B cell (primary cell): ENCODE results near the gene SFXN5. TPM values are rescaled to one million over a fixed set of nuclear protein-coding genes. Genes with fewer than 3 reads are reported as not detected.

ENCODE experiments used
- ATAC-seq: fragments of 200-7000 bp; cut with Tn5 transposase; one replicate; pipeline ENCODE4 v1.10.0; 2021; ENCODE audit warnings: low read depth, mild to moderate bottlenecking, moderate number of reproducible peaks, moderate library complexity
- CTCF ChIA-PET: fragments of 350-600 bp; sonication (Branson Sonifier 250); formaldehyde crosslinking; loops from one replicate; lab custom pipeline; 2021; ENCODE audit warnings: antibody characterized with exemption, inconsistent platforms; lab: Charles Lee
- POLR2A ChIA-PET: fragments of 350-600 bp; sonication (Branson Sonifier 250); formaldehyde crosslinking; loops from one replicate; lab custom pipeline; 2021; ENCODE audit warnings: antibody characterized with exemption; lab: Charles Lee
- DNase-seq: peaks from one replicate; pipeline ENCODE4 v3.0.0; 2013
- H2AFZ ChIP-seq: 2 replicates; pipeline ENCODE4 v1.6.1; 2012; ENCODE audit warnings: mild to moderate bottlenecking, low read depth, low read length; ENCODE audit not compliant: insufficient read depth, poor library complexity, severe bottlenecking
- H3K27ac ChIP-seq, 2 donors: 1 replicate in 1 of 2; 2 replicates in 1 of 2; pipeline ENCODE4 v1.5.1; 2012 to 2013; ENCODE audit warnings: low read length in 2 of 2, mild to moderate bottlenecking in 2 of 2, moderate library complexity in 1 of 2
- H3K27me3 ChIP-seq, 4 experiments: fragments of 200-600 bp in 1 of 4; sonication (generic) in 1 of 4; replicated peaks in 1 of 4; 1 replicate in 2 of 4; 2 replicates in 2 of 4; pipeline versions ENCODE4 v1.6.1 to v1.7.0; 2013 to 2016; ENCODE audit warnings: low read length in 3 of 4, mild to moderate bottlenecking in 2 of 4, mixed read lengths in 1 of 4, moderate library complexity in 1 of 4; ENCODE audit not compliant: insufficient read depth in 4 of 4, control insufficient read depth in 3 of 4; ENCODE audit errors: control extremely low read depth in 1 of 4
- H3K36me3 ChIP-seq, 2 experiments: replicated peaks in 1 of 2; 1 replicate in 1 of 2; 2 replicates in 1 of 2; pipeline versions ENCODE4 v1.6.1 to v1.7.1; 2013; ENCODE audit warnings: low read length in 1 of 2; ENCODE audit not compliant: insufficient read depth in 2 of 2, control insufficient read depth in 1 of 2; ENCODE audit errors: control extremely low read depth in 1 of 2, extremely low read depth in 1 of 2
- H3K4me1 ChIP-seq, 2 donors: fragments of 200-600 bp in 1 of 2; sonication (generic) in 1 of 2; 1 replicate in 1 of 2; 2 replicates in 1 of 2; pipeline versions ENCODE4 v1.5.1 to v1.6.1; 2013 to 2017; ENCODE audit warnings: low read length in 2 of 2; ENCODE audit not compliant: control insufficient read depth in 2 of 2, insufficient read depth in 2 of 2
- H3K4me2 ChIP-seq: replicated peaks from 2 replicates; pipeline ENCODE3; 2012; ENCODE audit warnings: mild to moderate bottlenecking, low read depth, low read length; ENCODE audit not compliant: poor library complexity, severe bottlenecking
- H3K4me3 ChIP-seq, 5 experiments: fragments of 200-600 bp in 1 of 5; sonication (generic) in 1 of 5; 1 replicate in 3 of 5; 2 replicates in 2 of 5; pipeline versions ENCODE4 v1.5.1 to v1.7.0; 2011 to 2016; ENCODE audit warnings: low read length in 4 of 5, mild to moderate bottlenecking in 4 of 5, low read depth in 2 of 5, control low read depth in 1 of 5, moderate library complexity in 1 of 5; ENCODE audit not compliant: insufficient read depth in 1 of 5; ENCODE audit errors: control extremely low read depth in 1 of 5, extremely low read depth in 1 of 5
- H3K79me2 ChIP-seq: fragments of 200-600 bp; sonication (generic); one replicate; pipeline ENCODE4 v1.6.0; 2016; ENCODE audit warnings: low read length; ENCODE audit not compliant: control insufficient read depth, insufficient read depth
- H3K9ac ChIP-seq: fragments of 200-600 bp; sonication (generic); 2 replicates; pipeline ENCODE4 v1.6.1; 2017; ENCODE audit warnings: mild to moderate bottlenecking, low read length, moderate library complexity
- H3K9me3 ChIP-seq, 3 donors: one replicate each; pipeline versions ENCODE4 v1.6.1 to v1.7.1; 2013; ENCODE audit warnings: low read length in 2 of 3; ENCODE audit not compliant: control insufficient read depth in 2 of 3, insufficient read depth in 1 of 3; ENCODE audit errors: control extremely low read depth in 1 of 3
- H4K20me1 ChIP-seq: 2 replicates; pipeline ENCODE4 v1.6.0; 2012; ENCODE audit warnings: mild to moderate bottlenecking, low read length; ENCODE audit not compliant: insufficient read depth, control insufficient read depth, poor library complexity, severe bottlenecking
- H3K27ac Mint-ChIP-seq: one replicate; pipeline ENCODE4 v1.8.0; 2021; ENCODE audit warnings: mixed read lengths
- H3K27me3 Mint-ChIP-seq: one replicate; pipeline ENCODE4 v1.8.0; 2021; ENCODE audit warnings: mixed read lengths
- H3K4me1 Mint-ChIP-seq: one replicate; pipeline ENCODE4 v1.8.0; 2021; ENCODE audit warnings: mixed read lengths
- H3K4me3 Mint-ChIP-seq: one replicate; pipeline ENCODE4 v1.8.0; 2021; ENCODE audit warnings: mixed read lengths
- H3K9me3 Mint-ChIP-seq: one replicate; pipeline ENCODE4 v1.8.0; 2022; ENCODE audit warnings: mixed read lengths; ENCODE audit not compliant: insufficient read depth
- EZH2 ChIP-seq: IDR thresholded peaks from 2 replicates; pipeline ENCODE4 v1.6.1; 2012; ENCODE audit warnings: borderline replicate concordance, low read depth, mild to moderate bottlenecking, moderate library complexity, low read length; ENCODE audit not compliant: insufficient read depth, poor library complexity, severe bottlenecking
- whole genome bisulfite sequencing: methylation state at CpG from one replicate; pipeline ENCODE4 v1.1.5; 2013; ENCODE audit warnings: missing lambda C conversion rate; ENCODE audit not compliant: insufficient coverage; 5-methylcytosine and 5-hydroxymethylcytosine counted together
- intact Hi-C: fragments of 100-400 bp; cut with micrococcal nuclease; formaldehyde crosslinking; loops from one replicate; pipeline ENCODE4 v1.10.0; 2022
- polyA plus RNA-seq: library from polyadenylated mRNA; depleted of rRNA; stranded (reverse); fragments of >200 nt; gene quantifications from 2 replicates; pipeline ENCODE4 v1.2.3, GENCODE V29; 2012
- total RNA-seq, 2 donors: library from RNA; stranded (reverse); fragments of 120-200 nt in 1 of 2; gene quantifications; 1 replicate in 1 of 2; 2 replicates in 1 of 2; pipeline versions ENCODE4 v1.2.3 to v1.2.4, GENCODE V29; 2013 to 2022
- TF ChIP-seq, protein P1 (sequence below): fragments of 200-600 bp; IDR thresholded peaks from one replicate; pipeline ENCODE4 v1.8.0; 2022; ENCODE audit warnings: antibody characterized with exemption, mild to moderate bottlenecking

SFXN5 gene
- total and polyA plus RNA-seq, 2 donors (not counting 1 experiment from before 2014, with no cell fraction given): 8.0 to 16.9 TPM

DNA sequence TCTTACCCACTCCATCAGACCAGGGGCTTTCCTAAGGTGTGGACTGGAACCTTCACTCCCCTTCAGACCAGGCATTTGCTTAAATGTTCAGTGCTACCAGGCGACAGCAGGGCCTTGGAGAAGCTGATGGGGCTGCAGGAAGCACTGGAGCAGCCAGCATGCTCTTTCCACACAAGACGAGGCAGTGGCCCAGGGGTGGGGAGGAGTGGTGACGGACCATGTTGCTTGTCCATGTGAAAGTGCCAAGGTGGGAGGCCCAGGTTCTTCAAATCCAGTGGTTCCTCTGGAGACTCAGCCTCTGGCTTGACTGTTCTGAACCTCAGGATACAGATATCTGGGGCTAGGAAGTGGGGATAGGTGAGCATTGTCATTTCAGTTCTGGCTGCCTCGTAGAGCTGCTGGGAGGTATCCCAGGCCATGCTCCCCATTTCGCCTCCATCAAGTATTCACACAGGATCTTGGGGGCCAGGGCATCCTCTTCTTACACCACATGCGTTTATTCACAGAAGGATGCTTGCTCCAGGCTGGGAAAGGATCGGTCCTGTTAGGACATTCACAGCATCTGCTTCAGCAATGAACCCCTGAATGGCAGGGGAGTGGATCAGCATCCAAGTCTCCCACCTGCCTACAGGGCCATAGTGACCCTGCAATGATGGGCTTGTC is 62.2 kb downstream of the SFXN5 start:
- Mint-ChIP-seq H3K4me1 (no peaks in the 10 kb centered on the region), H3K4me3 (no peak overlapping the region), H3K27me3 (no peaks in the 10 kb centered on the region), H3K27ac (no peak overlapping the region), H3K9me3 (no peaks in the 10 kb centered on the region)
- Histone ChIP-seq H3K9me3 (peaks cover 0 to 1% (median 0%) of the 10 kb centered on the region in 3 donors), H3K9ac (no peak overlapping the region), H3K4me2 (no peak overlapping the region), H4K20me1 (no peaks in the 10 kb centered on the region), H3K27me3 (no peaks in the 10 kb centered on the region), H3K4me3 (no peak overlapping the region), H3K79me2 (no peaks in the 10 kb centered on the region), H3K4me1 (no peaks in the 10 kb centered on the region), H2AFZ (no peak overlapping the region), H3K36me3 (no peaks in the 10 kb centered on the region), H3K27ac (no peak overlapping the region)
- POLR2A ChIA-PET: no interaction called here
- 99% methylated on average over 7 of the region's 7 CpGs for WGBS
- CTCF ChIA-PET: no interaction called here
- no peak for TF ChIP-seq EZH2
- TF ChIP-seq, protein P1, sequence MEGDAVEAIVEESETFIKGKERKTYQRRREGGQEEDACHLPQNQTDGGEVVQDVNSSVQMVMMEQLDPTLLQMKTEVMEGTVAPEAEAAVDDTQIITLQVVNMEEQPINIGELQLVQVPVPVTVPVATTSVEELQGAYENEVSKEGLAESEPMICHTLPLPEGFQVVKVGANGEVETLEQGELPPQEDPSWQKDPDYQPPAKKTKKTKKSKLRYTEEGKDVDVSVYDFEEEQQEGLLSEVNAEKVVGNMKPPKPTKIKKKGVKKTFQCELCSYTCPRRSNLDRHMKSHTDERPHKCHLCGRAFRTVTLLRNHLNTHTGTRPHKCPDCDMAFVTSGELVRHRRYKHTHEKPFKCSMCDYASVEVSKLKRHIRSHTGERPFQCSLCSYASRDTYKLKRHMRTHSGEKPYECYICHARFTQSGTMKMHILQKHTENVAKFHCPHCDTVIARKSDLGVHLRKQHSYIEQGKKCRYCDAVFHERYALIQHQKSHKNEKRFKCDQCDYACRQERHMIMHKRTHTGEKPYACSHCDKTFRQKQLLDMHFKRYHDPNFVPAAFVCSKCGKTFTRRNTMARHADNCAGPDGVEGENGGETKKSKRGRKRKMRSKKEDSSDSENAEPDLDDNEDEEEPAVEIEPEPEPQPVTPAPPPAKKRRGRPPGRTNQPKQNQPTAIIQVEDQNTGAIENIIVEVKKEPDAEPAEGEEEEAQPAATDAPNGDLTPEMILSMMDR: no peak
- intact Hi-C loops: no loop called here
- DNase-seq (no peak), ATAC-seq (no peak)

DNA sequence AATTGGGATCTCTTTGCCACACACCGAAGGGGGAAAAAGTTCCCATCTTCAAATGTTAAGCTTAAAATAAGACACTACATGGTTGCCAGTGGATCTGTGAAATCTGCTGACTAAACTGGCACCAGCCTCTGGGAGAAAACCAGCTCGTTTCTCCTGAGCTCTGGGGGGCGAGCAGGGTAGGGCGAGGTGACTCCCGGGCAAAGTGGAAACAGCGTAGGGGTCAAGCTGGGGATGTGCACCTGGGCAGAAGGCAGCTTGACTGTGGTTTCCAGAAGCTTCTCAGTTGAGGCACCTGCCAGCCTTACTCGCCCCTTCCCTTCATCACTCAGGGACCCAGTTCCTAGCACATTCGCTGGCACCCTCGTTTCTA is 62.8 kb downstream of the SFXN5 start:
- no peak overlapping the region for H3K27ac Mint-ChIP-seq
- Histone ChIP-seq H3K9me3 (peaks cover 0 to 1% (median 0%) of the 10 kb centered on the region in 3 donors), H3K4me3 (no peak overlapping the region), H4K20me1 (no peaks in the 10 kb centered on the region), H3K27me3 (no peaks in the 10 kb centered on the region), H3K4me2 (no peak overlapping the region), H3K4me1 (no peaks in the 10 kb centered on the region), H3K9ac (no peak overlapping the region), H3K79me2 (no peaks in the 10 kb centered on the region), H3K36me3 (no peaks in the 10 kb centered on the region), H2AFZ (no peak overlapping the region), H3K27ac (no peak overlapping the region)
- H3K27me3 Mint-ChIP-seq: no peaks in the 10 kb centered on the region
- ChIA-PET POLR2A (no interaction called here), CTCF (no interaction called here)
- no peaks in the 10 kb centered on the region for H3K9me3 Mint-ChIP-seq
- intact Hi-C loops: no loop called here
- TF ChIP-seq, protein P1: no peak
- no peak for TF ChIP-seq EZH2
- 96% methylated on average over 7 of the region's 9 CpGs for WGBS
- no peak overlapping the region for H3K4me3 Mint-ChIP-seq
- H3K4me1 Mint-ChIP-seq: no peaks in the 10 kb centered on the region
- no peak for DNase-seq
- ATAC-seq: no peak
